Hippocampal formation (tissue), 2 donors: Measurements from ENCODE around the gene GOLGA3.
"Not testable (repeated sequence)": the region's sequence is repeated elsewhere in the genome, so short reads cannot be mapped to it uniquely, and the experiment has no call there.

Experiments
- DNase-seq, 2 donors: peaks; one replicate each; lab custom pipeline; 2025; lab: John Stamatoyannopoulos, UW

The GOLGA3 gene

DNA sequence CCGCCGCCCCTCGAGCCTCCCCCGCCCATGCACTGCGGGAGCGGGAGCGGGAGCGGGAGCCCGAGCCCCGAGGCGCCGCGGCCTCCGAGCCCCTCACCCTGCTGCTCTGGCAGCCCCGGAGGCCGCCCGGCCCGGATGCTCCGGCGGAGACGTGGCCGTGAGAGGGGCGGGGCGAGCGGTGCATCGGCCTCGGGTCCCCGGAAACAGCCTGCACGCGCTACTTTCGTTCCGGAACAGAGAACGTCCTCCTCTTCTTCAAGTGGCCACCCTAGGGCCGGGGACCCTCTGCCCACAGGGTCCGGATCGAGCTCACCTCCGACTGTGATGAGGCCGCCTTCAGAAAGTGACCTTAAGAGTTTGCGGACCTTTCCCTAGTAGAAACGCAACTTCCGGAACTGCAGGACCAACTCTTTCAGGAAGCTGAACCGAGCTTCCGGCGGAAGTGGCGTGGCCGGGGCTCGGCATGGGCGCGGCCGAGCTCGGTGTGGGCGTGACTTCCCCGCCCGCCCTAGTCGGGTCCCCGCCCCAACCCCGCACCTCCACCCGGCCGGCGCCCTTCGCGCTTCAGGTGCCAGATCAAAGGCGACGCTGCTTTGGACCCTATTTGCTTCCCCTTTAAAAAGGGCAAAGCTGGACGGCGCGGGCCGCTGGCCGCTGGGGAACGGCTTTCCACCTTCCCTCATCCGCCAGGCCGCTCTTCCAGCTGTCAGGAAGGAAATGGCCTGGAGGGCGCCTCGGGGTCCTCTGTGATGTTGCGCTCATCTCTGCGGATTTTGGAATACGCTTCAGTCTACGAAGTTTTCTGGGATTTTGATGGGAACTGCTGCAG, at the start of gene GOLGA3:
GOLGA3 (minus strand) TSS at position 164 of the 829 bp plus-strand sequence. CDS start 6,741 bp downstream, outside the sequence.
- peak; percentile 75 to 85 for DNase-seq

- DNase-seq, result not testable (repeated sequence)
Measured at GRCh38 chr12:132874620-132875019, 46.0 kb upstream of the GOLGA3 start.

DNA sequence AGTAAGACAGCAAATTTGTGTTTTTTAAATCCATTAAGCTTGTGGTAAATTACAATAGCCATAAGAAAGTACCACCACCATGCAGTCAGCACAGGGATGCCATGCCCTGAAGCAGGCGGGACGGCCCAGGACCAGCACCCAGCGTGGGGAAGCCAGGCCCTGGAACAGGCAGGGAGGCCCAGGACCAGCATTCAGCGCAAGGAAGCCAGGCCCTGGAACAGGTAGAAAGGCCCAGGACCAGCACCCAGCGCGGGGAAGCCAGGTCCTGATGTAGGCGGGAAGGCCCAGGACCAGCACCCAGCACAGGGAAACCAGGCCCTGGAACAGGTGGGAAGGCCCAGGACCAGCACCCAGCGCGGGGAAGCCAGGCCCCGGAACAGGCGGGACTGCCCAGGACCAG, 45.5 kb upstream of the GOLGA3 start:
- no peak for DNase-seq

GRCh38 chr12:132873724-132874123, 45.1 kb upstream of the GOLGA3 start:
- DNase-seq, result no peak

- DNase-seq, result no peak
Measured at GRCh38 chr12:132872975-132873421, 44.3 kb upstream of the GOLGA3 start.

DNA sequence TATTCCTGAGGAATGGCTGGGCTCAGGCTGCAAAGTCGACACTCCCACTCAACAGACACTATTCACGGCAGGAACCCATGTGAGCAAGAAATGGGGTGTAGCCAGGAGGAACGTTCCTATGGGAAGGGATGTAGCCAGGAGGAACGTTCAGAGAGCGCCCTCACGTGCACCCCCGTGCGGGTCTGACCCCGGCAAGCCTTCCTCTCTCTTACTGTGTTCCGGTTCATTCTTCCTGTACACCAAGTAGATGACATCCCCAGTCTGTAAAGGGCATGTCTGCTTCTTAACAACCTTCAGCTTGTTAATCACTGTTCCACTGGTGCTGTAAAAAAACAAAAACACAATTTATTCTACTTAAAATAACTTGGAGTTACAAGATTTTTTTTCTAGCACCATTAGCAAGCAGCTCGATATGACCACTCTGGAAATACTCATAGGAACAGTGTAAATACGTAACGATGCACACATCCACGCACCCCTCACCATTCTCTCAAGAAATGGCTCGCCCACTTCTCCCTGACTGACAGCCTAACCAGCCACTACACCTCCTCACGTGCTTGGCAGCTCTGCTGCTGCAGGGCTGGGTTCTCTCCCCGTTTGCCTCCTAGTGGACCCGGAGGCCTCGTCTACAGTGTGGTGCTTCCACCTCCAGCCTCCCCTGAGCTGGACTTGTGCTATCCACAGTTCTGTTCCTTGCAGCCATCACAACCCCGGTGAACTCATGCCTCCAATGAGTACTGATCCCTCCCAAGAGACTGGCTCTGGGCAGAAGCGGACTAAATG, 43.6 kb upstream of the GOLGA3 start:
- DNase-seq, result no peak

DNA sequence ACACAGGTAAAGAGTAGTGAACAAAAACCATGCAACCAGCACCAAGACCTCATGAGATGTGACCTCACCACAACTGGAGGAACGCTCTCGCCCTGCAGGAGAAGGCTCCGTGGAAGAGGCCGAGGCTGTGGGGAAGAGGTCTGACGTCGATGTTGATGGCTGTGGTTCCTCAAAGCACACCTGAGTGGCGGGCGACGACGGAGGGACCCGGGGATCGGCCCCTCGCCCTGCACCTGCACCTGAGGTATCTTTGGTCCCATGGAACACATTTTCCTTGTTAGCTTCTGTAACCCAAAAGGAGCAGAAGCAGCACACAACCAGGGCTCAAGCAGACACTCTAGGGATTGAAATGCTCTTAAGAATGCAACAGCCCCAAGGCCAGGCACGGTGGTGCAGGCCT, 40.9 kb upstream of the GOLGA3 start:
- no peak for DNase-seq

DNA sequence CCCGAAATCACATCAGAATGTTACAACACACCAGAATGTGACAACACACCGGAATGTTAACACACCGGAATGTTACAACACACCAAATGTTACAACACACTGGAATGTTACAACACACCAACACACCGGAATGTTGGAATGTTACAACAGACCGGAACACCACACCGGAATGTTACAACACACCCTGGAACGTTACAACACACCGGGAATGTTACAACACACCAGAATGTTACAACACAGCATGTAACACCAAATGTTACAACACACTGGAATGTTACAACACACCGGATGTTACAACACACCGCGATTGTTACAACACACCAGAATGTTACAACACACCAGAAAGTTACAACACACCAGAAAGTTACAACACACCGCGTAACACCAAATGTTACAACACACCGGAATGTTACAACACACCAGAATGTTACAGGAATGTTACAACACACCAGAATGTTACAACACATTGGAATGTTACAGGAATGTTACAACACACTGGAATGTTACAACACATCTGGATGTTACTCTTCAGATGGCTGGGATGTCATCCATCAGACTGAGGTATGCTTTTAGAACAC, 37.7 kb upstream of the GOLGA3 start:
- DNase-seq, result no peak

DNA sequence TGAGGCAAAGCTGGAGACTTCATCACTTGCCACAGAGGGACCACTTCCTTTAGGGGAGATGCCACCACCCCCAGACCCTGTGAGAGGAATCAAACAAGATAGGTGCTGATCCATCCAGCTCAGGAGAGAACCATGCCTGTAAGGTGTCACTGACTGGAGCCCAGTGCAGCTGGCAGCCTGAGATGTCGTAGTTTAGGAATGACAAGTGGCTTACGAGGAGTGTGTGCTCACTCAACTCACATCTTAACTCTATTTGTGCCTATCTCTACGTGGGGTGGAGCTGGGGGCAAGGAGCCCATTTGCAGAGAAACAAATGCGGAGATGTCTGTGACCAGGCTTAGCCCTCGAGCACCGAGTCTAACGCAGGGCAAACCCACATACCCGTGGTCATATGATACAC, 32.9 kb upstream of the GOLGA3 start:
- no peak for DNase-seq

DNA sequence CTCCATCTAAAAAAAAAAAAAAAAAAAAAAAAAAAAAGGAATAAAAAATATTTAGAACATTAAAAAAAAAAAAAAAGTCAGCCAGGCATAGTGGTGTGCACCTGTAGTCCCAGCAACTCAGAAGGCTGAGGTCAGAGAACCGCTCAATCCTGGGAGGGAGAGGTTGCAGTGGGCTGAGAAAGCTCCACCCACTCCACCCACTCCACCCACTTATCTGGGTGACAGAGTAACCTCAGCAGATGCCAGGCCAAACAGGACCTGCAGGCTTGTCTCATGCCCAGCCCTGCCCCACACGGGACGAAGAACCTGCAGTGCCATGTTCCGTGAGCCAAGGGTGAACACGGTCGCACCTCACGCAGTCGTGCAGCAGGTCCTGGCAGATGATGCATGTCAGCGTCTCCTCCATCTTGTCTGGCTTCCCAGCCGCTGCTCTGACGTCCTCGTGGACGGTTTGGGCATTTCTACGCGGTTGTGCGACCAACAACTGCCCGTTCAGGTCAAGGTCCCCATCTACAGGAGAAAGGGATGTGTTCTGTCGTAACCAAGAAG, 30.1 kb upstream of the GOLGA3 start:
- DNase-seq, result no peak

- DNase-seq, result not testable (repeated sequence)
Measured at GRCh38 chr12:132857019-132857418, 28.4 kb upstream of the GOLGA3 start.

GRCh38 chr12:132856581-132856980, 27.9 kb upstream of the GOLGA3 start:
- no peak for DNase-seq

DNA sequence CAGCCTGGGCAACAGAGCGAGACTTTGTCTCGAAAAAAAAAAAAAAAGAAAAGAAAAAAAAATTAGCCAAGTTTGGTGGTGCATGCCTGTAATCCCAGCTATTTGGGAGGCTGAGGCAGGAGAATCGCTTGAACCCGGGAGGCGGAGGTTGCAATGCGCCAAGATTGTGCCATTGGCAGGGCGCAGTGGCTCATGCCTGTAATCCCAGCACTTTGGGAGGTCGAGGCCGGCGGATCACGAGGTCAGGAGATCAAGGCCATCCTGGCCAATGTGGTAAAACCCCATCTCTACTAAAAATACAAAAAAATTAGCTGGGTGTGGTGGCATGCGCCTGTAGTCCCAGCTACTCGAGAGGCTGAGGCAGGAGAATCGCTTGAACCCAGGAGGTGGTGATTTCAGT, 26.5 kb upstream of the GOLGA3 start:
- DNase-seq, result not testable (repeated sequence)

- DNase-seq, result no peak
Measured at GRCh38 chr12:132853285-132854092, 24.8 kb upstream of the GOLGA3 start.

GRCh38 chr12:132852496-132852895, 23.8 kb upstream of the GOLGA3 start:
- no peak for DNase-seq

DNA sequence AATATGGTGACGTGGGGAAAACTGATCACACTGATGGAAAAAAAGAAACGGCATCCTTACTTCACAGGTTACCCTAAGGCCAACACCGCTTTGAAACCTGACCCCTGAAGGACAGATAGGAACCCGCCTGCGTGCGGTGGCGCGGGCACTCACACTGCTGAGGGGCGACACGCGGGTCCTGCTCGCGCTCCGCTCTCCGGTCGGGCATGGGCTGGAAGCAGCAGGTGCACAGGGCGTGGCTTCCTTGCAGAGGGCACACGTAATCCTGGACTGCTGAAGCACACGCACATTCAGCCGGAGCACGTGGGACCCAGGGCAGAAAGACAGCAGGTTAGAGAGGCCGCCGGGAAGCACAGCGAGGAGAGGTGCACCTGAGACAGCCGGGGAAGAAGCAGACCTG, 22.8 kb upstream of the GOLGA3 start:
- no peak for DNase-seq

DNA sequence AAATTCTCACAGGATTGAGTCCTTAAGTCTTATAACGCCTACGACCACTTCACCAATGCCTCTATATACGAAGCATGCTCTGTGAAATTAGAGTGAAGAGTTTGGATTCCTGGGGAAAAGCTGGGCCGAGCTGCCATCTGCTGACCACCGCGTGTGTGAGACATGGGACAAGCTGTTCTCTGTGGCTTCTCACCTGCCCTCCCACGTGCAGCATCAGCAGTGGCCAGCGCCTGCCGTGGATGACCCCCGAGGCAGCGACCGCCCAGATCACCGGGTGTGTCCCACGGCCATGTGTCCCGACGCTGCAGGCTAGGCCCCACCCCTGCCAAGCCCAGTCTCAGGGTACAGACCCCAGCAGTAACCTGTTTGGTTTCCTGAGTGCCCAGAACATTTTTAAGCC, 21.6 kb upstream of the GOLGA3 start:
- DNase-seq, result no peak

DNA sequence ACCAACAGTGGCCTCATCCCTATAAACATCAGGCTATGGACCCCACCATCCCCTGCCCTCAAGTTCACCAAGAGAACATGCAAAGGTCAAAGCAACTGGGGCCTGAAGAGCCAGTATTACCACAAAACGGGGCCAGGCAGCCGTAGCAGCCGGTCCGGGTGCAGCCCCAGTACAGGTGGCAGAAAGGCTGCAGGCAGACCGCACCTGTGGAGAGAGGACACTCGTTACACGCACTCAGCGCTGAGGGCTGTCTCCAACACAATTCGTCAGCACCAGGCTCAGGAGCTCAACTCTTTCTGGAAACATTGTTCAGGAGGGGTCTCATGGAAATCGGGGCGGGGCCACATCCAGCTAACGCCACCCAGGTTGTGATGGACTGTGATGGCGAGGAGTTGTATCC, 19.9 kb upstream of the GOLGA3 start:
- DNase-seq, result no peak

DNA sequence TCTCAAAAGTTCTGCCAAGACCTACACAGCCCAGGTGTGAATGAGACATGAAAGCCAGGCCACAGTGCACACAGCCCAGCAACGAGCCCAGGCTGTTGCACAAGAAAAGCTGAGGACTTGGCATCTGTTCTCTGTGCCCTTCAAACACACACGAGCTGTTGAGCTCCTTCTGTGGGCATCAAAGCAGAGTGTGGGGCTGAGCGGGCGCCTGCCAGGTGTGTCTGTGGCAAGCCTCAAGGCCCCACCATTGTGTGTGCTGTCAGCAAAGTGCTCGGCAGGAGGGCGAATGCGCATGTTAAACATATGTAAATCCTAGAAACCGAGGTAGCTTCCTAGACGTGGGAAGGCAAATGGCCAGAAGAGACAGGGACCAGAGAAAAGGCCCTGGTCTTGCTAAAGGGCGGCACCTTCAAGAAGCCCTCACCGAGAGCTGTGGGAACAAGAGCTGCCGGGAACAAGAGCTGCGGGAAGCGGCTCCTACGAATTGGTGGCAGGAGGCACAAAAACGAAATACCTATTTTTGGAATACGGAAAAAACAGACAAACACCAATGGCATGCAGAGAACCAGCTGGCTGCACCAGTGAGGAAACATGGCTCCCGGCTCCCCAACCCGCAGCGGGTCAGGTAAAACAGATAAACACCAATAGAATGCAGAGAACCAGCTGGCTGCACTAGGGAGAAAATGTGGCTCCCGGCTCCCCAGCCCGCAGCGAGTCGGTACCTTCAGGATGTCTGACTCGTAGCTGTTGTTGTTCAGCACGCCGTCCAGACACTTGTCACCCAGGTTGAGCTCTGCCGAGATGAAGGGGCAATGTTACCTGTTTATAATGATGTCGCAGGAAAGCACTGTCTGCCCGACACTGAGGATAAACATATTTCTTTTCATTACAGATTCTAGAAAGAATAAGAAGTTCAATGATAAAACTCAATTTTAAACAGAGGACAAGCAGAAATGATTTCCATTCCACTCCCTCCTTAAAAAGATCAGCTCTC, 19.0 kb upstream of the GOLGA3 start:
- no peak for DNase-seq

DNA sequence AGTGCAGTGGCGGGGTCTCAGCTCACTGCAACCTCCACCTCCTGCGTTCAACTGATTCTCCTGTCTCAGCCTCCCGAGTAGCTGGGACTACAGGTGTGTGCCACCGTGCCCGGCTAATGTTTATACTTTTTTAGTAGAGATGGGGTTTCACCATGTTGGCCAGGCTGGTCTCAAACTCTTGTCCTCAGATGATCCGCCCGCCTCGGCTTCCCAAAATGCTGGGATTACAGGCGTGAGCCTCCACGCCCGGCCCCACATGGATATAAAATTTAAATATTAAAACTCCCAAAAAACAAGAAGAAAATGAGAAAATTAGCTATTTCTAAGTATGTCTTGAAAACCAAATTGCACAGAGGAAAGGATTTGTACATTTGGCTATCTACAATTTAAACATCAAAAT, 16.0 kb upstream of the GOLGA3 start:
- not testable (repeated sequence) for DNase-seq
